CD4-positive, alpha-beta T cell treated with Interleukin-15 for 1 hour (primary cell): ENCODE data around the gene KLHL29.
"Not testable (repeated sequence)": the region's sequence is repeated elsewhere in the genome, so short reads cannot be mapped to it uniquely, and the experiment has no call there.

Experiments used
- DNase-seq: peaks from one replicate; pipeline ENCODE4 v3.0.0-alpha.2; 2020

KLHL29 gene

GRCh38 chr2:23373666-23374065 is 11.3 kb upstream of the KLHL29 start:
- DNase-seq: no peak

GRCh38 chr2:23375448-23375847 is 9.5 kb upstream of the KLHL29 start:
- DNase-seq: no peak

GRCh38 chr2:23376075-23376474 is 8.9 kb upstream of the KLHL29 start:
- no peak for DNase-seq

- DNase-seq: no peak
These were observed 8.0 kb upstream of the KLHL29 start for GRCh38 chr2:23376972-23377371.

- DNase-seq: no peak
These were observed 7.2 kb upstream of the KLHL29 start for GRCh38 chr2:23377771-23378170.

GRCh38 chr2:23378496-23378895 is 6.5 kb upstream of the KLHL29 start:
- no peak for DNase-seq

- DNase-seq: no peak
These were observed 5.7 kb upstream of the KLHL29 start for GRCh38 chr2:23379220-23379695.

GRCh38 chr2:23380562-23381065 is 4.4 kb upstream of the KLHL29 start:
- peak; percentile 24 for DNase-seq

- DNase-seq: peak; percentile 30
These were observed 3.9 kb upstream of the KLHL29 start for GRCh38 chr2:23381084-23381483.

- DNase-seq: no peak
These were observed 3.5 kb upstream of the KLHL29 start for GRCh38 chr2:23381485-23381884.

- no peak for DNase-seq
These were observed 1.9 kb upstream of the KLHL29 start for GRCh38 chr2:23383100-23383499.

GRCh38 chr2:23385351-23385747 is 370 bp downstream of the KLHL29 start:
- DNase-seq: no peak

- DNase-seq: no peak
These were observed 864 bp downstream of the KLHL29 start for GRCh38 chr2:23385748-23386338.

- DNase-seq: no peak
These were observed 1.6 kb downstream of the KLHL29 start for GRCh38 chr2:23386339-23387220.

GRCh38 chr2:23387221-23387550 is 2.2 kb downstream of the KLHL29 start:
- DNase-seq: no peak

- no peak for DNase-seq
These were observed 2.9 kb downstream of the KLHL29 start for GRCh38 chr2:23387845-23388244.

GRCh38 chr2:23388294-23388693 is 3.3 kb downstream of the KLHL29 start:
- DNase-seq: no peak

GRCh38 chr2:23388756-23389514 is 4.0 kb downstream of the KLHL29 start:
- DNase-seq: no peak

GRCh38 chr2:23390152-23390551 is 5.2 kb downstream of the KLHL29 start:
- DNase-seq: no peak

- DNase-seq: not testable (repeated sequence)
These were observed 6.3 kb downstream of the KLHL29 start for GRCh38 chr2:23391237-23391736.

- DNase-seq: no peak
These were observed 8.7 kb downstream of the KLHL29 start for GRCh38 chr2:23393722-23394121.

GRCh38 chr2:23394700-23395099 is 9.7 kb downstream of the KLHL29 start:
- no peak for DNase-seq

GRCh38 chr2:23397478-23397877 is 12.5 kb downstream of the KLHL29 start:
- DNase-seq: no peak
